Jurkat, Clone E6-1 (cell line): ENCODE measurements around the gene ADD1.

Source experiments
- DNase-seq: peaks from one replicate; pipeline ENCODE4 v3.0.0-alpha.2; 2011; ENCODE audit warnings: low read depth, low spot score
- H3K4me3 ChIP-seq: 2 replicates; pipeline ENCODE4 v1.5.1; 2011; ENCODE audit warnings: mild to moderate bottlenecking, low read length, control low read depth, moderate library complexity

The ADD1 gene

GRCh38 chr4:2830632-2831610 is 12.7 kb upstream of the ADD1 start:
- no peak for DNase-seq
- H3K4me3 ChIP-seq, result no peak overlapping the region

GRCh38 chr4:2831611-2832308 is 11.9 kb upstream of the ADD1 start:
- DNase-seq, result no peak
- no peak overlapping the region for H3K4me3 ChIP-seq

GRCh38 chr4:2832309-2832980 is 11.2 kb upstream of the ADD1 start:
- H3K4me3 ChIP-seq, result no peak overlapping the region
- no peak for DNase-seq

- no peak for DNase-seq
- no peak overlapping the region for H3K4me3 ChIP-seq
Observed at GRCh38 chr4:2832981-2833670, 10.5 kb upstream of the ADD1 start.

- H3K4me3 ChIP-seq, result no peak overlapping the region
- DNase-seq, result no peak
Observed at GRCh38 chr4:2833671-2834000, 10.0 kb upstream of the ADD1 start.

GRCh38 chr4:2834001-2834921 is 9.4 kb upstream of the ADD1 start:
- DNase-seq, result no peak
- H3K4me3 ChIP-seq, result no peak overlapping the region

GRCh38 chr4:2835978-2836377 is 7.7 kb upstream of the ADD1 start:
- no peak overlapping the region for H3K4me3 ChIP-seq
- no peak for DNase-seq

GRCh38 chr4:2836391-2836859 is 7.2 kb upstream of the ADD1 start:
- no peak overlapping the region for H3K4me3 ChIP-seq
- no peak for DNase-seq

GRCh38 chr4:2837110-2837903 is 6.3 kb upstream of the ADD1 start:
- DNase-seq, result no peak
- peak overlapping the region; percentile 50 for H3K4me3 ChIP-seq

GRCh38 chr4:2837904-2838496 is 5.6 kb upstream of the ADD1 start:
- peak overlapping the region; percentile 50 for H3K4me3 ChIP-seq
- DNase-seq, result peak; percentile 87

GRCh38 chr4:2839060-2839459 is 4.6 kb upstream of the ADD1 start:
- H3K4me3 ChIP-seq, result no peak overlapping the region; the same call in 1 of the 2 replicates

GRCh38 chr4:2842687-2843262 is 869 bp upstream of the ADD1 start:
- DNase-seq, result no peak
- peak overlapping the region; percentile 83 for H3K4me3 ChIP-seq

More at GRCh38 chr4:2839060-2839459, 4.6 kb upstream of the ADD1 start:
- DNase-seq, result no peak

- peak overlapping the region; percentile 83 for H3K4me3 ChIP-seq
- DNase-seq, result no peak
Observed at GRCh38 chr4:2843941-2844584, 419 bp downstream of the ADD1 start.

GRCh38 chr4:2846172-2846571 is 2.5 kb downstream of the ADD1 start:
- DNase-seq, result no peak
- H3K4me3 ChIP-seq, result no peak overlapping the region

- no peak overlapping the region for H3K4me3 ChIP-seq
Observed at GRCh38 chr4:2847302-2847871, 3.7 kb downstream of the ADD1 start.

GRCh38 chr4:2848449-2848848 is 4.8 kb downstream of the ADD1 start:
- no peak for DNase-seq
- H3K4me3 ChIP-seq, result no peak overlapping the region

More at GRCh38 chr4:2847302-2847871, 3.7 kb downstream of the ADD1 start:
- no peak for DNase-seq
